HG03039 (cell line): Measurements from ENCODE around the gene CCDC107.

Source experiments
- ATAC-seq: cut with Tn5 transposase; IDR thresholded peaks from one replicate; pipeline ENCODE4 v1.9.1; 2021; ENCODE audit warnings: mild to moderate bottlenecking, moderate library complexity; ENCODE audit not compliant: unreplicated experiment

Gene CCDC107

DNA sequence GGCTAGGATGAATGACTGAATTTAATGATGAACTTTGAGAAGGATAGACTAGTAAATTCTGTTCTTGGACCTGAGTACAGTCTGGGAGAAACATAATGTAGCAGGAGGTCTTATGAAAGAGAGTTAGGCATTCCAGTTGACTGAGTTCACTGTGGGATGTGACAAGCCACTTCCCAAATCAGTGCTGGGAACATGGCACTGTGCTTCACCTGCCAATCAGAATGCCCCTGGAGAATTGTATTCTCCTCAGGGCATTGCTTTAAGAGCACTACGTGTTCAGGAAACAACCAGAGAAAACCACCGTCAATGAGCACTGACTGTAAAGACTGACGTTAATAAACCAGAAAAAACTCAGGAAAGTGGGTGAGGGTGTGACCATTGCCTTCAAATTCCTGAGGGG, 1.2 kb downstream of the CCDC107 start:
- ATAC-seq: no peak

DNA sequence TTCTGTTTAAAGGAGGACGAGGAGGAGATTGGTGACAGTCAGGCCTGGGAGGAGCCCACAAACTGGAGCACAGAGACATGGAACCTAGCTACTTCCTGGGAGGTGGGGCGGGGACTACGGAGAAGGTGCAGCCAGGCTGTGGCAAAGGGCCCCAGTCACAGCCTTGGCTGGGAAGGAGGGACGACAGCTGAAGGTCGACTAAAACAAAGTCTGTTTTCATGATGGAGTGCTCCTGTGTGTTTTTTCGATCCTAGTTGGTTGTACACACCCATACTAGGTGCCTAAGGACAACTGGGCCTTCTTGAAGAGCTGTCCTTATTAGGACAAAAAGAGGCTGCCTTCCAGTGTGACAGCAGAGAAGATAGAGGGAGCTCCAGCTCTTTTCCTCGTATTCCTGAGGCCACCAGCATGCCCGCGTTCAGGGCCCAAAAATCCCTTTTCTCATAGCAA, 2.9 kb downstream of the CCDC107 start:
- no peak for ATAC-seq

DNA sequence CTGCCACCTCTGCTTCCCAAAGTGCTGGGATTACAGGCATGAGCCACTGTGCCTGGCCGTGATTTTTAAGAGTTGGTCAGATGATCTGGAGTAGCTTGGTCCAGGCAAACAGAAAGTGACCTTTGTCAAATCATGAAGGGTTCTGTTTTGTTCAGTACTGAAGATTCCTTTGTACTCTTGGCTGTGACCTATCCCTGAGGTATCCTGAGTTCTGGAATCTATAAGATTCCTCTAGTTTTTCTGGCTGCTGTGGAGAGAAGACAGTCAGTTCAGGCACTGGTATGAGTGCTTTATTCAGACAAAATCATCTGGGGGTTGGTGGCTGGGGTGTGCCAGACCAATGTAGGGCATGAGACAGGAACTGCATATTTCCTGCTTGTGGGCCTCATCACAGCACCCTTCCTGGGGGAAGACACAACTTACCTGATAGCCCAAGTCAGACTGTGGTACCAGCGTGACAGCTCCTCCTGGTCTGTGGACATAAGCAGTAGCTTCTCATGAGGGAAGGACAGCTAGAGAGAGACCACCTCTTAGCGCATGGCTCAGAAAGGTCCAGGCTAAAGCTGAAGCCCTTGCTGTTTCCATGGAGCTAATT, 3.8 kb downstream of the CCDC107 start:
- no peak for ATAC-seq

DNA sequence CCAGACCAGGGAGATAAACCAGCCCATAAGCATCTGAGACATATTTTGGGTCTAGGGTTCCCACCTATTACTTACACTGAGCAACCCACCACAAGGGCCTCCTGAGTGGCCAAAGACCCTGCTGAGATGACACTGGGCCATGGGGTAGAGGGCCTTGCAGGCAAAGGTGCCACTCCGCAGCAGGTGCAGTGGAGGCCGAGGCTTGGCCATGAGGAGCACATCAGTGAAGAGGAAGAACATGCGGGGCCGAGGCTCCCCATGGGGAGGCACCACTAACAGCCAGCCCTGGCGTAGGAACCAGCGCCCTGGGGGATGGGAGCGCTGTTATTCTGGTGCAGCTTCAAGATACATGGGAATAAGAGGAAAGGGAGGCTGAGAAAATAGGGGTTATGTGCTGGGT, 4.3 kb downstream of the CCDC107 start:
- no peak for ATAC-seq

DNA sequence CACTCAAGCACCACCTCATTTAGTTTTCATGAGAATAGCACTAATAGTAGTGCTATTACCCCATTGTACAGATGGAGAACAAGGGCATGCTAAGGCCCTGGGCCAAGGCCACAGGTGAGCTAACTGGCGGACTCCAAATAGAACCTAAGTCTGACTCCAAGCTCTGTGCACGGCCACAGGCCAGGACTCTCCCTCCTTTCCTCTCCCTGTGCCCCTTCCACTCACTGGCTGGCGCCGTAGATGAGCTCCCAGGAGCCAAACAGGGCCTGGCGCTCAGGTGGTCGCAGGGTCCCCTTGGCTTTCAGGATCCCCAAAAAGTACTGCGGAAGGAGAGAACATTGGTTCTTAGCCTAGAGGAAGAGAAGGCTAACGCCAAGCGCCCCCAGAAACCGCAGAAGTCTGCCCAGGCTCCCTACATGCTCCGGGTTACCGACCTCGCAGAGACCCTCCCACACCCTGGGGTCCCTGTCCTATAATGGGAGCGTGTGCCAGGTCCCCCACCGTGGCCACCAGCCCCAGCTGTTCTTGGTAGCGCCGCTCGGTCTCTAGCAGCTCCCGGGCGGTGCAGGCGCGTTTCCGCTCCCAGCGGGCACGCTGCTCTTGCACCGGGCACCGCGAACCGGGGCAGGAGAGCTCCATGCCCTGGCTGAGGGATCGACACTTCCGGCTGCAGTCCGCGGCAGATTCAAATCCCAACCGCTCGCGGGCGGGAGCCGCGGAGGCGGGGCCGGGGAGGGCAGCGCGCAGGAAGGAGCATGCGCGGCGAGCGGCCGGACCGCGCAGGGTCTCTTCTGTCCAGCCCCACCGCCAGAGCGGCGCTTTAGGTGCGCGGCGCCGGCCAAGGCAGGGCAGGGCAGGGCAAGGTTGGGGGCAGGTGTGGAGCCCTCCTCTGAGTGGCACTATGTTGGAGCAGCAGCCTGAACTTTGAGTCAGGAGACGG, 6.7 kb downstream of the CCDC107 start, which contains the start of gene ARHGEF39:
Gene ARHGEF39, minus strand, starts transcription at position 665 of the 940 bp plus-strand sequence. Its CDS starts 26 bp downstream, at position 639.
- peak; percentile 61 for ATAC-seq

DNA sequence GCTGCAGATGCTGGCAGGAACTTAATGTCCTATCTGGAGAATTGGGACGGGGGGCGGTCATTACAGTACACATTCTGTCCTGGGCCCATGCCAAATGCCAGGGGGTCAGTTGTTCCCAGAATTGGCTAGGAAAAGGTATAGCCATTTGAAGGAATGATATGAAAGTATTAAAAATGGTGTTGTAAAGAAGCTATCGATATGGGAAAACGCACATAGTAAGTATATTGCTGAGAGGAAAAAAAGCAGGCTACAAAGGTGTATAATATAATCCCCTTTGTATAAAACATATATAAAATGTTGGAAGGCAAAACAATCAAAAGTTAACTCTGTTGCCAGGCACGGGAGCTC, 7.4 kb downstream of the CCDC107 start:
- ATAC-seq: no peak

DNA sequence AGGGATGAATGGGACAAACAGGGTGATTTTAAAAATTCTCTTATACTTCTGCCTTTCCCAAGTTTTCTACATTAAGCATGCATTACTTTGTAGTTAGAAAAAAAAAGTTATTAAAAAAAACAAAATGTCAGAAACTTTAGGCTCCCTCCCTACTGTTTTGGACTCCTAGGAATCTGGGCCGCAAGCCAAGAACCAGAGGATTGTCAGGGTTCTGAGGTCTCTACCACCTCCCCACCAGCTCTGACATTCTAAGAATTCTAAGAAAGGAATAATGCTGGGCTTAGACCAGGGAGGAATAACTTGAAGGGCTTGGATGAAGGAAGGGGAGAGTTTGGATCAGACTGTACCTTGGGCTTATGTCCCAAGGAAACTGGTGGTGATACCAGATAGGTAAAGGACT, 8.0 kb downstream of the CCDC107 start:
- ATAC-seq: no peak

DNA sequence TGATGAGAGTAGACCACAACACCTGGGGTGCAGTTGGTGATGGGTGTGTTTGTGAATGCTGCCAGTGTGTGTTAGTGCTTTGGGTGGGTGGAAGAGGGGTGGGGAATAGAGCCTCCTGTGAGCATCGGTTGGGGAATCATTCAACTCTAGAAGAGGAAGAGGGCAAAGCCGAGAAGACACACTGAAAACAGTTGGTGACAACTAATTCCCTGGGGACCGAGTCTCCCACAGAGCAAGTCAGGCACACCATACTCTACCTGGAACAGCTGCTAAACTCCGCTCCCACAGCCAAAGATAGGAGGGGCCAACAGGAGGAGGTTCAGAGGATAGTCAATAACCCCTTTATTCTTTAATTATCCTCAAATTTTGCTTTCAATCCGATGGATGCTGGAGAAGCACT, 8.5 kb downstream of the CCDC107 start:
- ATAC-seq: no peak

DNA sequence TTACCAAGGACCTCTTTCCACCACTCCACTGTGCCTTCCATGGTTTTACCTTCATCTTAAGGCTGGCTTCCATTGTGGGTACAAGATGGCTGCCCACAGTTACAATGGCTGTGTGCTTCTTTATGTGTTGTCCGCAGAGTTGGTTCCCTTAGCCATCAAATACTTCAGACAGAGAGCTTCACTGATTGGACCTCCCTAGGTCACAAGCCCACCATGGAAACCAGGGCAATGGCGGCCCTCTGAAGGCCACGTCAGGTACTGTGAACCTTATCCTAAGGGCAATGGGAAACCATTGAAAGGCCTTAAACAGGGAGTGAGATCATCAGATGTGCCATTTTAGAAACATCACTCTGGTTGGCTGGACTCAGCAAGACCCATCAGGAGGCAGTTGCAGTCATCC, 9.8 kb downstream of the CCDC107 start:
- no peak for ATAC-seq

DNA sequence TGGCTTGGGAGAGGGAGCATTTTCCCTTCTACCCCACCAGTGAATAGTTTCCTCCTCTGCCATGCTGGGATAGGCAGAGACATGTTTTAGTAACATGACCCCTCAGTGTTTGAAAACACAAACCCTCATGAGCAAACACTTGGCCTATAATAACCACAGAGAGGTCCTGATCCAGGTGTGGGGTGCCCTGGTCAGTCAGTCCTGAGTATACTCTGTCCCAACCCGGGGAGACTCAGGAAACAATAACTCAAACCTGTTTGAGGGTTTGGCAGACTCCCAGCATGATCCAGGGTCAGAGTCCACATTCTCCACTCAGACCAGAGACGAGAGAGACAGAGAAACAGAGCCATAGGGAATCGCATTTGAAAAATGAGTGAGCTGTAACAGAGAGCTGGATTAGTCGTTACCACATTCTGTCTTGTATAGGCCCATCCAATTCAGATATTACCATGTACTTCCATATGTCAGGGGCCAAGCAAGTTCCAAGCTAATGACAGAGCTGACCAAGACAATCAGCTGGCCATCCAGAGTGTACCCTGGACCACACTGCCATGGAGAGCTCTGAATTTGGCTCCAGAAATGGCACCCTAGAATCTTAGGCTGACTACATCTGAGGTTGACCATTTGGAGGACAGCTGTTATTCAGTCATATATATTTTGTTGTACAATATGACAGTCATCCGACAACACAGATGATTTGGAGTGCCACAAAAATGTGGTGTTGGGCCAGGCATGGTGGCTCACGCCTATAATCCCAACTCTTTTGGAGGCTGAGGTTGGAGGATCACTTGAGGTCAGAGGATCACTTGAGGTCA, 11.4 kb downstream of the CCDC107 start:
- no peak for ATAC-seq

DNA sequence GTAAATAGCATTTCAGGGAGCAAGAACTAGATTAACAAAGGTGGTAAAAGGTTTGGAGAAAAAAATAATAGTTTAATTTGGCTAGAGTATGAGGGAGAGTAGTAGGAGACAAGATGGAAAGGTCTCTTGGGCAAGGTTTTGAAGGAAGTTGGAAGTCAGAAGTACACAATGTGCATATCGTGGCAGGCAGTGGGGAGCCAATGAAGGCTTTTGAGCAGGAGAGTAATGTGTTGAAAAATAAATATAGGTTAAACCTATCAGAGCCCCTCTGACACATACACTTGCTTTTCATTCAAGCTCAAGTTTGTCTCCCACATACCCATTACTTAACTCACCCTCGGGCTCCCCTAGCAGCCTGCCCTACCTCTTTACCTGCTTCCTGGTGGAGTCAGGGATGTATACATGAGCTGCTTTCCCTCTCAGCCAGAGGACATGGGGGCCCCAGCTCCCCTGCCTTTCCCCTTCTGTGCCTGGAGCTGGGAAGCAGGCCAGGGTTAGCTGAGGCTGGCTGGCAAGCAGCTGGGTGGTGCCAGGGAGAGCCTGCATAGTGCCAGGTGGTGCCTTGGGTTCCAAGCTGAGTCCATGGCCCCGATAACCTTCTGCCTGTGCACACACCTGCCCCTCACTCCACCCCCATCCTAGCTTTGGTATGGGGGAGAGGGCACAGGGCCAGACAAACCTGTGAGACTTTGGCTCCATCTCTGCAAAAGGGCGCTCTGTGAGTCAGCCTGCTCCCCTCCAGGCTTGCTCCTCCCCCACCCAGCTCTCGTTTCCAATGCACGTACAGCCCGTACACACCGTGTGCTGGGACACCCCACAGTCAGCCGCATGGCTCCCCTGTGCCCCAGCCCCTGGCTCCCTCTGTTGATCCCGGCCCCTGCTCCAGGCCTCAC, 15.3 kb downstream of the CCDC107 start, which contains the start of gene CA9:
Gene CA9, plus strand, starts transcription at position 797 of the 893 bp plus-strand sequence. Its CDS starts 32 bp downstream, at position 829.
- ATAC-seq: no peak

DNA sequence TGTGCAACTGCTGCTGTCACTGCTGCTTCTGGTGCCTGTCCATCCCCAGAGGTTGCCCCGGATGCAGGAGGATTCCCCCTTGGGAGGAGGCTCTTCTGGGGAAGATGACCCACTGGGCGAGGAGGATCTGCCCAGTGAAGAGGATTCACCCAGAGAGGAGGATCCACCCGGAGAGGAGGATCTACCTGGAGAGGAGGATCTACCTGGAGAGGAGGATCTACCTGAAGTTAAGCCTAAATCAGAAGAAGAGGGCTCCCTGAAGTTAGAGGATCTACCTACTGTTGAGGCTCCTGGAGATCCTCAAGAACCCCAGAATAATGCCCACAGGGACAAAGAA, 15.9 kb downstream of the CCDC107 start:
- ATAC-seq: no peak

DNA sequence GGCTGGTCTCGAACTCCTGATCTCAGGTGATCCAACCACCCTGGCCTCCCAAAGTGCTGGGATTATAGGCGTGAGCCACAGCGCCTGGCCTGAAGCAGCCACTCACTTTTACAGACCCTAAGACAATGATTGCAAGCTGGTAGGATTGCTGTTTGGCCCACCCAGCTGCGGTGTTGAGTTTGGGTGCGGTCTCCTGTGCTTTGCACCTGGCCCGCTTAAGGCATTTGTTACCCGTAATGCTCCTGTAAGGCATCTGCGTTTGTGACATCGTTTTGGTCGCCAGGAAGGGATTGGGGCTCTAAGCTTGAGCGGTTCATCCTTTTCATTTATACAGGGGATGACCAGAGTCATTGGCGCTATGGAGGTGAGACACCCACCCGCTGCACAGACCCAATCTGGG, 17.1 kb downstream of the CCDC107 start:
- no peak for ATAC-seq

DNA sequence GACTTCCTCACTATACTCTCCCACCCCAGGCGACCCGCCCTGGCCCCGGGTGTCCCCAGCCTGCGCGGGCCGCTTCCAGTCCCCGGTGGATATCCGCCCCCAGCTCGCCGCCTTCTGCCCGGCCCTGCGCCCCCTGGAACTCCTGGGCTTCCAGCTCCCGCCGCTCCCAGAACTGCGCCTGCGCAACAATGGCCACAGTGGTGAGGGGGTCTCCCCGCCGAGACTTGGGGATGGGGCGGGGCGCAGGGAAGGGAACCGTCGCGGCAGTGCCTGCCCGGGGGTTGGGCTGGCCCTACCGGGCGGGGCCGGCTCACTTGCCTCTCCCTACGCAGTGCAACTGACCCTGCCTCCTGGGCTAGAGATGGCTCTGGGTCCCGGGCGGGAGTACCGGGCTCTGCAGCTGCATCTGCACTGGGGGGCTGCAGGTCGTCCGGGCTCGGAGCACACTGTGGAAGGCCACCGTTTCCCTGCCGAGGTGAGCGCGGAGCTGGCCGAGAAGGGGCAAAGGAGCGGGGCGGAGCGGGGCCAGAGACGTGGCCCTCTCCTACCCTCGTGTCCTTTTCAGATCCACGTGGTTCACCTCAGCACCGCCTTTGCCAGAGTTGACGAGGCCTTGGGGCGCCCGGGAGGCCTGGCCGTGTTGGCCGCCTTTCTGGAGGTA, 17.8 kb downstream of the CCDC107 start:
- no peak for ATAC-seq

DNA sequence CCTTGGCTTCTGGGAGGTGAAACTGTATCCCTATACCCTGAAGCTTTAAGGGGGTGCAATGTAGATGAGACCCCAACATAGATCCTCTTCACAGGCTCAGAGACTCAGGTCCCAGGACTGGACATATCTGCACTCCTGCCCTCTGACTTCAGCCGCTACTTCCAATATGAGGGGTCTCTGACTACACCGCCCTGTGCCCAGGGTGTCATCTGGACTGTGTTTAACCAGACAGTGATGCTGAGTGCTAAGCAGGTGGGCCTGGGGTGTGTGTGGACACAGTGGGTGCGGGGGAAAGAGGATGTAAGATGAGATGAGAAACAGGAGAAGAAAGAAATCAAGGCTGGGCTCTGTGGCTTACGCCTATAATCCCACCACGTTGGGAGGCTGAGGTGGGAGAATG, 21.0 kb downstream of the CCDC107 start:
- ATAC-seq: no peak

DNA sequence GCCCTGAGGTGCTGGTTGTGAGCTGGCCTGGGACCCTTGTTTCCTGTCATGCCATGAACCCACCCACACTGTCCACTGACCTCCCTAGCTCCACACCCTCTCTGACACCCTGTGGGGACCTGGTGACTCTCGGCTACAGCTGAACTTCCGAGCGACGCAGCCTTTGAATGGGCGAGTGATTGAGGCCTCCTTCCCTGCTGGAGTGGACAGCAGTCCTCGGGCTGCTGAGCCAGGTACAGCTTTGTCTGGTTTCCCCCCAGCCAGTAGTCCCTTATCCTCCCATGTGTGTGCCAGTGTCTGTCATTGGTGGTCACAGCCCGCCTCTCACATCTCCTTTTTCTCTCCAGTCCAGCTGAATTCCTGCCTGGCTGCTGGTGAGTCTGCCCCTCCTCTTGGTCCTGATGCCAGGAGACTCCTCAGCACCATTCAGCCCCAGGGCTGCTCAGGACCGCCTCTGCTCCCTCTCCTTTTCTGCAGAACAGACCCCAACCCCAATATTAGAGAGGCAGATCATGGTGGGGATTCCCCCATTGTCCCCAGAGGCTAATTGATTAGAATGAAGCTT, 21.8 kb downstream of the CCDC107 start:
- ATAC-seq: no peak

DNA sequence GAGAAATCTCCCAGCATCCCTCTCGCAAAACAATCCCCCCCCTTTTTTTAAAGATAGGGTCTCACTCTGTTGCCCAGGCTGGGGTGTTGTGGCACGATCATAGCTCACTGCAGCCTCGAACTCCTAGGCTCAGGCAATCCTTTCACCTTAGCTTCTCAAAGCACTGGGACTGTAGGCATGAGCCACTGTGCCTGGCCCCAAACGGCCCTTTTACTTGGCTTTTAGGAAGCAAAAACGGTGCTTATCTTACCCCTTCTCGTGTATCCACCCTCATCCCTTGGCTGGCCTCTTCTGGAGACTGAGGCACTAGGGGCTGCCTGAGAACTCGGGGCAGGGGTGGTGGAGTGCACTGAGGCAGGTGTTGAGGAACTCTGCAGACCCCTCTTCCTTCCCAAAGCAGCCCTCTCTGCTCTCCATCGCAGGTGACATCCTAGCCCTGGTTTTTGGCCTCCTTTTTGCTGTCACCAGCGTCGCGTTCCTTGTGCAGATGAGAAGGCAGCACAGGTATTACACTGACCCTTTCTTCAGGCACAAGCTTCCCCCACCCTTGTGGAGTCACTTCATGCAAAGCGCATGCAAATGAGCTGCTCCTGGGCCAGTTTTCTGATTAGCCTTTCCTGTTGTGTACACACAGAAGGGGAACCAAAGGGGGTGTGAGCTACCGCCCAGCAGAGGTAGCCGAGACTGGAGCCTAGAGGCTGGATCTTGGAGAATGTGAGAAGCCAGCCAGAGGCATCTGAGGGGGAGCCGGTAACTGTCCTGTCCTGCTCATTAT, 22.4 kb downstream of the CCDC107 start:
- ATAC-seq: no peak

DNA sequence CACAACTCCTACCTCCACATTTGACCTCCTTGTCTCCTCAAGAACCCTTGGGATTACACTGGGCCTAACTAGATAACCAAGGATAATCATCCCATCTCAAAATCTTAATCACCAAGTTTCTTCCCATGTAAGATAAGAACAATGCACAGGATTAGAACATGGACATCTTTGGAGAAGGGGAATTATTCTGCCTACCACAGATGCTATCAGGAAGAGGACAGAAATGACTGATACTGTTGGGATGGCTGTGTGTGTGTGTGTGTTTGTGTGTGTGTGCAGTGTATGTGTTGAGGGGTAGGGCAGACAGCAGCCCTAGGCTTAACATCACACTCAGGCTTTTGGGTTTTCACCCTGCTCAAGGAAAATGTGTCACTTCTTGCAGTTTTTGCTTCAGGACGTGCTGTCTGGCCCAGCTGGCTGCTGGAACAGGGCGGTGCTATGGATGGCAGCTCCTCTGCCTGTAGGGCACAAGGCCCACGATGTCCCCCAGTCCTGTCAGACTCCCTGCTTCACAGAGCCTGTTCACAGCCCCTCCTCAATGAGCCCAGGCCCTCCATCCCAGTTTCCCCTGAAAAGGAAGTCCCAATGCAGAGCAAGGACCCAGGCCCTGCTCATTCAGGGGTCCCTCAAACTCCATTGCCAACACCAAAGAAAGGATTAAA, 23.4 kb downstream of the CCDC107 start:
- no peak for ATAC-seq
